Measurements from ENCODE around the gene RNF11. TPM values are rescaled to one million over a fixed set of nuclear protein-coding genes. Genes with fewer than 3 reads are reported as not detected.

The RNF11 gene
- total and polyA plus RNA-seq, 2 of the 8 experiments (the other 6 are each of a cell fraction or from before 2014, with no cell fraction given) = 49.6 to 54.2 TPM

DNA sequence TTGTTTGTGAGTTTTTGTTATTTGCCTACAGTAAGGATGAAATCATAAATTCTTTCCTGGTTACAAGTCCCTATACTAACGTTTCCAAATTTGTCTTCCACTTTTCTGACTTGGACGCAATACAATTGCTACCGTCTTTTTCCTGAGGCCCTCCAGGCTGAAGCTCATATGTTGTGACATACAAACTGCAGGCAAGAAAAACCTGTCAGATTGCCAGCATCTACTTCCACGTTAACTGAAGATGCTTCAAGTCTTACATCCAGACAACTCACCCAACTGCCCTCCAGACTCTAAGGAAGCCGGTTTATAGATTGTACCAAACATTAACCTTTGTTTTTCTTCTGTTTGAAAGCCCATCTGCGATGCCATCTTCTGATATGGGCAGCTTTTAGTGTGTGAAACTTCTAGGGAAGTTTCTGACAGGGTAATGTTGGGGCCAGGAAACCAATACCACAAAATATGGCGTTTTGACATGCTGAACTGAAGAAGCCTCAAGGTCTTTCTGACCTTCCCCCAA, 21.4 kb upstream of the RNF11 start:
- Histone ChIP-seq H3K4me1 (replicated peaks in 1 of 4; ENCODE audit: control insufficient read depth in 3 of 4, insufficient read depth in 4 of 4, low read length in 3 of 4) (no peaks in the 10 kb centered on the region), H3K9me3 (ENCODE audit: insufficient read depth in 2 of 2, low read depth in 1 of 2, low read length in 1 of 2) (no peaks in the 10 kb centered on the region), H3K23me2 (ENCODE audit: low read depth, low read length) (no peaks in the 10 kb centered on the region), H2BK20ac (ENCODE audit: low read length) (no peak overlapping the region), H3K79me1 (ENCODE audit: low read depth, low read length) (no peaks in the 10 kb centered on the region), H2BK5ac (ENCODE audit: low read depth, low read length) (no peak overlapping the region), H2BK12ac (ENCODE audit: low read depth, low read length) (no peak overlapping the region), H3K79me2 (ENCODE audit: control insufficient read depth in 1 of 2, insufficient read depth in 2 of 2, low read length in 2 of 2) (no peaks in the 10 kb centered on the region), H4K8ac (ENCODE audit: extremely low read depth, insufficient read depth, low read length) (no peak overlapping the region), H3K18ac (ENCODE audit: extremely low read depth, low read length) (no peak overlapping the region), H3K56ac (replicated peaks; ENCODE audit: insufficient read length, low read depth, low read length) (no peak overlapping the region), H4K91ac (replicated peaks; ENCODE audit: insufficient read length, low read length) (no peak overlapping the region), H3K27me3 (replicated peaks in 1 of 4; ENCODE audit: control insufficient read depth in 3 of 4, extremely low read depth in 1 of 4, insufficient read depth in 3 of 4, low read length in 3 of 4) (no peaks in the 10 kb centered on the region), H3K9ac (replicated peaks in 1 of 4; ENCODE audit: extremely low read depth in 1 of 4, low read depth in 3 of 4, low read length in 3 of 4) (no peak overlapping the region), H3K27ac (ENCODE audit: low read depth, low read length) (no peak overlapping the region), H3K23ac (ENCODE audit: insufficient read length) (no peak overlapping the region), H3K36me3 (ENCODE audit: control insufficient read depth in 2 of 4, insufficient read depth in 4 of 4, low read length in 3 of 4) (no peaks in the 10 kb centered on the region), H4K20me1 (replicated peaks in 1 of 2; ENCODE audit: control insufficient read depth in 1 of 2, insufficient read depth in 2 of 2, low read length in 2 of 2) (no peaks in the 10 kb centered on the region), H2BK15ac (ENCODE audit: low read length) (no peak overlapping the region), H2AFZ (ENCODE audit: low read length) (no peak overlapping the region), H3K4ac (replicated peaks; ENCODE audit: insufficient read length, low read depth, low read length) (no peak overlapping the region), H4K5ac (ENCODE audit: insufficient read length, low read depth, low read length) (no peak overlapping the region), H3K4me2 (ENCODE audit: insufficient read depth in 1 of 2, low read depth in 2 of 2, low read length in 2 of 2) (no peak overlapping the region), H2BK120ac (replicated peaks; ENCODE audit: low read depth, low read length) (no peak overlapping the region), H2AK5ac (ENCODE audit: low read depth, low read length) (no peak overlapping the region), H3K14ac (ENCODE audit: insufficient read length) (no peak overlapping the region), H3K4me3 (ENCODE audit: extremely low read depth in 1 of 4, insufficient read depth in 2 of 4, low read depth in 3 of 4, low read length in 4 of 4) (no peak overlapping the region)
- DNase-seq (ENCODE audit: low read depth in 1 of 2, low spot score in 2 of 2) (no peak), FAIRE-seq (no peak)
- ChIA-PET POLR2A (ENCODE audit: partially characterized antibody) (no interaction called here), CTCF (ENCODE audit: partially characterized antibody) (interaction anchor here (1.0 to 1.3 kb wide), 3 partner anchors 20 to 82 kb away, joined by 3 to 5 read pairs (median 3); no protein-coding TSS in a partner anchor)
- WGBS, 2 experiments (ENCODE audit: extremely low coverage in 1 of 2, insufficient coverage in 1 of 2, insufficient read length in 1 of 2, insufficient replicate concordance in 2 of 2, low coverage in 1 of 2, low lambda C conversion rate in 2 of 2, missing lambda C conversion rate in 1 of 2) = 87% methylated on average over 7 of the region's 7 CpGs; no CpG with 5 or more reads in 1 of the 2 experiments
- TF ChIP-seq TAF7 (optimal IDR thresholded peaks at IDR 0.05; ENCODE audit: borderline replicate concordance, low read depth, low read length) (no peak), TAF1 (IDR thresholded peaks at IDR 0.05; ENCODE audit: low read depth, low read length) (no peak), ZNF274 (IDR thresholded peaks at IDR 0.05; ENCODE audit: borderline replicate concordance, extremely low read depth, low read length) (no peak), RXRA (IDR thresholded peaks at IDR 0.05; ENCODE audit: insufficient read depth, low read depth, low read length) (no peak), SUZ12 (IDR thresholded peaks at IDR 0.05; ENCODE audit: low read length) (no peak), SIRT6 (IDR thresholded peaks at IDR 0.05; ENCODE audit: low read length) (no peak), NANOG (IDR thresholded peaks at IDR 0.05; ENCODE audit: insufficient read depth, low read depth, low read length, poor library complexity, severe bottlenecking) (no peak), KDM4A (IDR thresholded peaks at IDR 0.05; ENCODE audit: low read depth, low read length, severe bottlenecking) (no peak), BRCA1 (IDR thresholded peaks at IDR 0.05; ENCODE audit: low read depth, low read length) (no peak), POLR2A (IDR thresholded peaks at IDR 0.05; ENCODE audit: control extremely low read depth in 1 of 2, low read depth in 2 of 2, low read length in 2 of 2) (no peak), POU5F1 (IDR thresholded peaks at IDR 0.05; ENCODE audit: low read depth, low read length) (no peak), POLR2AphosphoS5 (IDR thresholded peaks at IDR 0.05; ENCODE audit: low read depth, low read length) (no peak), KDM1A (IDR thresholded peaks at IDR 0.05; ENCODE audit: borderline replicate concordance, low read length) (no peak)
- TF ChIP-seq, protein P1, sequence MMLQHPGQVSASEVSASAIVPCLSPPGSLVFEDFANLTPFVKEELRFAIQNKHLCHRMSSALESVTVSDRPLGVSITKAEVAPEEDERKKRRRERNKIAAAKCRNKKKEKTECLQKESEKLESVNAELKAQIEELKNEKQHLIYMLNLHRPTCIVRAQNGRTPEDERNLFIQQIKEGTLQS (IDR thresholded peaks at IDR 0.05; ENCODE audit: insufficient read depth, low read depth, low read length) = no peak
